22Rv1 (cell line): ENCODE measurements around the gene NFKB1.

Source experiments
- CTCF ChIP-seq: fragments of 450-650 bp; IDR thresholded peaks from 2 replicates; pipeline ENCODE4 v1.5.1; 2017; ENCODE audit warnings: mild to moderate bottlenecking
- ZFX ChIP-seq: fragments of 450-650 bp; IDR thresholded peaks from 2 replicates; pipeline ENCODE4 v1.6.1; 2017; ENCODE audit warnings: antibody characterized with exemption, borderline replicate concordance

- no peak for TF ChIP-seq CTCF
- TF ChIP-seq ZFX, result no peak
These were observed 31.4 kb upstream of the NFKB1 start for GRCh38 chr4:102469806-102470205.
